ENCODE measurements around the gene SYNPO2.

DNA sequence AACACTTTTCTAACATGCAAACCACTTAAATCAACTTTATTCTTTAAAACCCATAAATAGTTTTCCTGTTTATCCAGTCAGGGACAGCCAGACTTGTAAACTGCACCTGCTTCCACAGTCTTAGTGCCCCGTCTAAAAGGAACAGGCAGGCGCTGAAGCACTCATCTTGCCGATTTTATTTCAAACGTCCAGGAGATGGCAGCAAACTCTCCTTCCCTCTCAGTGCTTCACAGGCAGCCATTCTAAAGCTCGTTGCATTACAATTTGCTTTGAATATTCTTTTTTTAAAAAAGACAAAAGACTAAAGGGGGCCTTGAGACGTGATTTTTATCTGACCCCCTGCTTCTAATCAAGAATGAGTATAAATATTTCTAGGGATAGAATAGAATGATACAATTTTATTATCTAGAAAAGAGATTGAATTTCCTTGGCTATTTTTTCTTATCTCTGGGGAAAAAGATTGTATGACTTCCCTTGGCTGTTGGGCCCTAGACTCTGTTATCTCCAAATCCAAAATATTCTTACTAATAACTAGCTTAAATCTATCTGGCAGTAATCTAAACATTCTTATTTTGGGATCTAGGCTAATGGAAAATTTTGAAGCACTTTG lies 153.4 kb downstream of the SYNPO2 start:
- TF ChIP-seq, protein P1, sequence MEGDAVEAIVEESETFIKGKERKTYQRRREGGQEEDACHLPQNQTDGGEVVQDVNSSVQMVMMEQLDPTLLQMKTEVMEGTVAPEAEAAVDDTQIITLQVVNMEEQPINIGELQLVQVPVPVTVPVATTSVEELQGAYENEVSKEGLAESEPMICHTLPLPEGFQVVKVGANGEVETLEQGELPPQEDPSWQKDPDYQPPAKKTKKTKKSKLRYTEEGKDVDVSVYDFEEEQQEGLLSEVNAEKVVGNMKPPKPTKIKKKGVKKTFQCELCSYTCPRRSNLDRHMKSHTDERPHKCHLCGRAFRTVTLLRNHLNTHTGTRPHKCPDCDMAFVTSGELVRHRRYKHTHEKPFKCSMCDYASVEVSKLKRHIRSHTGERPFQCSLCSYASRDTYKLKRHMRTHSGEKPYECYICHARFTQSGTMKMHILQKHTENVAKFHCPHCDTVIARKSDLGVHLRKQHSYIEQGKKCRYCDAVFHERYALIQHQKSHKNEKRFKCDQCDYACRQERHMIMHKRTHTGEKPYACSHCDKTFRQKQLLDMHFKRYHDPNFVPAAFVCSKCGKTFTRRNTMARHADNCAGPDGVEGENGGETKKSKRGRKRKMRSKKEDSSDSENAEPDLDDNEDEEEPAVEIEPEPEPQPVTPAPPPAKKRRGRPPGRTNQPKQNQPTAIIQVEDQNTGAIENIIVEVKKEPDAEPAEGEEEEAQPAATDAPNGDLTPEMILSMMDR (IDR thresholded peaks at IDR 0.05) = peak; percentile 41 to 75 (median 73)
- TF ChIP-seq POLR2A (IDR thresholded peaks at IDR 0.05) (no peak), POLR2AphosphoS5 (IDR thresholded peaks at IDR 0.05) (peak; percentile 15), EP300 (IDR thresholded peaks at IDR 0.05) (no peak)
